HepG2 (cell line): ENCODE data around the gene TRMU. TPM values are rescaled to one million over a fixed set of nuclear protein-coding genes. Genes with fewer than 3 reads are reported as not detected.

Experiments used
- KDM1A ChIP-seq: IDR thresholded peaks from 2 replicates; pipeline ENCODE4 v1.6.1; 2016; ENCODE audit warnings: missing compliant biosample characterization
- KLF16 ChIP-seq, 2 experiments: sonication (generic) in 1 of 2; formaldehyde crosslinking in 1 of 2; IDR thresholded peaks; 2 replicates each; pipeline versions ENCODE4 v1.6.1 to v1.8.0; 2016 to 2023; ENCODE audit warnings: missing genetic modification reagents in 2 of 2, missing compliant biosample characterization in 1 of 2
- MAFK ChIP-seq, 2 experiments: IDR thresholded peaks in 1 of 2; conservative IDR thresholded peaks in 1 of 2; 2 replicates each; pipeline ENCODE4 v1.6.1; 2011; ENCODE audit warnings: improper control_type of control experiment in 2 of 2, low read length in 2 of 2
- MIER2 ChIP-seq: IDR thresholded peaks from 2 replicates; pipeline ENCODE4 v1.6.1; 2016; ENCODE audit warnings: missing biosample characterization, missing genetic modification reagents
- PHF5A ChIP-seq: IDR thresholded peaks from one replicate; pipeline ENCODE4 v1.6.1; 2018; ENCODE audit warnings: low read depth, missing genetic modification reagents; ENCODE audit not compliant: unreplicated experiment
- SRSF9 ChIP-seq: fragments of 200-400 bp; formaldehyde crosslinking; IDR thresholded peaks from 2 replicates; pipeline ENCODE4 v1.6.1; 2018; ENCODE audit warnings: borderline replicate concordance, mild to moderate bottlenecking, low read depth, low read length; ENCODE audit not compliant: insufficient read depth, poor library complexity, severe bottlenecking
- STAT6 ChIP-seq: sonication (generic); formaldehyde crosslinking; IDR thresholded peaks from 2 replicates; pipeline ENCODE4 v1.4.0; 2020; ENCODE audit warnings: missing genetic modification reagents, mild to moderate bottlenecking, borderline replicate concordance
- ZNF234 ChIP-seq: sonication (generic); formaldehyde crosslinking; conservative IDR thresholded peaks from 2 replicates; pipeline ENCODE4 v1.5.1; 2020; ENCODE audit warnings: mild to moderate bottlenecking, missing genetic modification reagents
- ZNF318 ChIP-seq: sonication (generic); formaldehyde crosslinking; IDR thresholded peaks from 2 replicates; pipeline ENCODE4 v1.4.0; 2020; ENCODE audit warnings: mild to moderate bottlenecking, missing genetic modification reagents
- ZNF549 ChIP-seq: sonication (generic); formaldehyde crosslinking; IDR thresholded peaks from 2 replicates; pipeline ENCODE4 v1.5.0; 2020; ENCODE audit warnings: missing genetic modification reagents
- polyA plus RNA-seq, 8 experiments: library from polyadenylated mRNA; depleted of rRNA in 3 of 8; stranded (reverse) in 7 of 8; unstranded in 1 of 8; fragments of >200 nt; fragmentation: Illumina TruSeq in 4 of 8; extraction: Trizol in 4 of 8; gene quantifications; 2 replicates each; pipeline versions ENCODE4 v1.2.1 to v1.2.3, GENCODE V29; 2011 to 2016; ENCODE audit warnings: low read depth in 4 of 8, missing spikeins in 1 of 8, mixed read lengths in 1 of 8; ENCODE audit not compliant: insufficient read depth in 1 of 8
- total RNA-seq, 5 experiments: library from RNA; depleted of rRNA; stranded (reverse); fragments of >200 nt; fragmentation: Illumina TruSeq; extraction: Trizol; gene quantifications; 2 replicates each; pipeline ENCODE4 v1.2.3, GENCODE V29; 2016; ENCODE audit warnings: low read depth in 1 of 5
- TF ChIP-seq, protein P1 (sequence below): sonication (generic); formaldehyde crosslinking; IDR thresholded peaks from 2 replicates; pipeline ENCODE4 v1.4.0; 2020; ENCODE audit warnings: missing genetic modification reagents
- TF ChIP-seq, protein P2 (sequence below): sonication (generic); formaldehyde crosslinking; IDR thresholded peaks from 2 replicates; pipeline ENCODE4 v1.4.0; 2020; ENCODE audit warnings: mild to moderate bottlenecking, missing genetic modification reagents, borderline replicate concordance

TRMU gene
- total and polyA plus RNA-seq, 2 of the 13 experiments (the other 11 are each of a cell fraction or from before 2014, with no cell fraction given), result 31.0 to 50.2 TPM

DNA sequence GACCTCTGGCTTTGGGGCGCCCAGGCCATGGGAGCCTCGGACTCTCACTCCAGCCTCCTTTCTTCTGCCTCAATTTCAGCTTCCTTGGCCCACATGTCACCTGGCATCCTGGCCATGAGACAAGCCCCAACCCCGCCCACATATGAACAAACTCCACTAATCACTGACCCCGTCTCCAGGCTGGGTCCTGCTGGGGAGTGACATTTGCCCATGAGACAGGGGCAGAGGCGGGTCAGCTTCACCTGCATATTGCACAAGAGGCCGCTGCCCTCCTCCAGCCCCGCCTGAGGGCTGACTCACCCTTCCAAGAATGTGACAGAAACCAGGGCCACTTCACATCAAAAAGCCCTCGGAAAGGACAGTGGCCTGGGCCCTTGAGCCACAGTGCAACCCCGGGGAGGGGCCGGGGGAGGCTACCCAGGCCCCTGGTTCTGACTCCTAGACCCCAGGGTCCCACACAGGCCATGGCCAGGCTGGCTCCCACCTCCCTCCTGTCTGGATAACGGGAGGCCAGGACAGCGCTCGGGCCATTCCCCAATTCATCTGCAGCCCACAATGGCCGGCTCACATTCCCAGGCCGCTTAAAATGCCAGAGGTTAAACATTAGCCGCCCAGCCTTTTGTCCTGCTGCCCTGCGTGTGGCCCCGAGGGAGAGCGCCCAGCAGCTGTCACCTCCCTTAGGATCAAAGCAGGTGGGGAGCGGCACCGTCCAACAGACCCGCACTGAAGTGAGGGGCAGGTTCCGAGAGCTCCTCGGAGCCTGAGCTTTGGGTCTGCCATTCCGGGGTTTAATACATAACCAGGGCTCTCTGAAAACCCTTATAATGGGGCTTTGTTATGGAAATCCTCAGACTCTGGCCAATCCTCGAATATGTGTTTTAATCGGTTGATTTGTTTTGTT lies 42.3 kb downstream of the TRMU start (continued):
- TF ChIP-seq KLF16 (CRISPR knock-in tag; IDR thresholded peaks at IDR 0.05) (peak in 1 of 2 experiments; percentile 70; a peak in 1 of 4 replicates), PHF5A (CRISPR knock-in tag) (peak; percentile 36), SRSF9 (no peak), ZNF234 (CRISPR knock-in tag) (no peak), KDM1A (no peak), ZNF318 (CRISPR knock-in tag) (no peak), STAT6 (CRISPR knock-in tag) (peak; percentile 79; the same call in 1 of the 2 replicates), MIER2 (CRISPR knock-in tag) (no peak; the same call in 1 of the 2 replicates), ZNF549 (no peak), MAFK (conservative IDR thresholded peaks at IDR 0.05 in 1 of 2, IDR thresholded peaks at IDR 0.05 in 1 of 2; ENCODE audit: low read length in 2 of 2) (no peak)
- TF ChIP-seq, protein P1, sequence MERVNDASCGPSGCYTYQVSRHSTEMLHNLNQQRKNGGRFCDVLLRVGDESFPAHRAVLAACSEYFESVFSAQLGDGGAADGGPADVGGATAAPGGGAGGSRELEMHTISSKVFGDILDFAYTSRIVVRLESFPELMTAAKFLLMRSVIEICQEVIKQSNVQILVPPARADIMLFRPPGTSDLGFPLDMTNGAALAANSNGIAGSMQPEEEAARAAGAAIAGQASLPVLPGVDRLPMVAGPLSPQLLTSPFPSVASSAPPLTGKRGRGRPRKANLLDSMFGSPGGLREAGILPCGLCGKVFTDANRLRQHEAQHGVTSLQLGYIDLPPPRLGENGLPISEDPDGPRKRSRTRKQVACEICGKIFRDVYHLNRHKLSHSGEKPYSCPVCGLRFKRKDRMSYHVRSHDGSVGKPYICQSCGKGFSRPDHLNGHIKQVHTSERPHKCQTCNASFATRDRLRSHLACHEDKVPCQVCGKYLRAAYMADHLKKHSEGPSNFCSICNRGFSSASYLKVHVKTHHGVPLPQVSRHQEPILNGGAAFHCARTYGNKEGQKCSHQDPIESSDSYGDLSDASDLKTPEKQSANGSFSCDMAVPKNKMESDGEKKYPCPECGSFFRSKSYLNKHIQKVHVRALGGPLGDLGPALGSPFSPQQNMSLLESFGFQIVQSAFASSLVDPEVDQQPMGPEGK (CRISPR knock-in tag), result peak; percentile 82
- TF ChIP-seq, protein P2, sequence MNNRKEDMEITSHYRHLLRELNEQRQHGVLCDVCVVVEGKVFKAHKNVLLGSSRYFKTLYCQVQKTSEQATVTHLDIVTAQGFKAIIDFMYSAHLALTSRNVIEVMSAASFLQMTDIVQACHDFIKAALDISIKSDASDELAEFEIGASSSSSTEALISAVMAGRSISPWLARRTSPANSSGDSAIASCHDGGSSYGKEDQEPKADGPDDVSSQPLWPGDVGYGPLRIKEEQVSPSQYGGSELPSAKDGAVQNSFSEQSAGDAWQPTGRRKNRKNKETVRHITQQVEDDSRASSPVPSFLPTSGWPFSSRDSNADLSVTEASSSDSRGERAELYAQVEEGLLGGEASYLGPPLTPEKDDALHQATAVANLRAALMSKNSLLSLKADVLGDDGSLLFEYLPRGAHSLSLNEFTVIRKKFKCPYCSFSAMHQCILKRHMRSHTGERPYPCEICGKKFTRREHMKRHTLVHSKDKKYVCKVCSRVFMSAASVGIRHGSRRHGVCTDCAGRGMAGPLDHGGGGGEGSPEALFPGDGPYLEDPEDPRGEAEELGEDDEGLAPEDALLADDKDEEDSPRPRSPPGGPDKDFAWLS (CRISPR knock-in tag), result no peak
